OCI-LY1 (cell line): Measurements from ENCODE around the gene BABAM2.

ENCODE experiments used
- H2AFZ ChIP-seq: fragments of 200-600 bp; sonication (generic), shearing (Covaris generic); 2 replicates; pipeline ENCODE4 v1.6.0; 2014; ENCODE audit warnings: antibody characterized with exemption, mild to moderate bottlenecking, low read length
- H3F3A ChIP-seq: fragments of 200-600 bp; sonication (generic), shearing (Covaris generic); 2 replicates; pipeline ENCODE4 v1.6.0; 2014; ENCODE audit warnings: mild to moderate bottlenecking, antibody characterized with exemption, low read length, moderate library complexity; ENCODE audit not compliant: insufficient read depth
- H3K27ac ChIP-seq: fragments of 200-600 bp; sonication (generic); 2 replicates; pipeline ENCODE4 v1.5.1; 2014; ENCODE audit warnings: low read length, mixed run types, mild to moderate bottlenecking, low read depth; ENCODE audit not compliant: poor library complexity, severe bottlenecking
- H3K27me3 ChIP-seq: fragments of 200-600 bp; sonication (generic); 2 replicates; pipeline ENCODE4 v1.6.0; 2014; ENCODE audit warnings: antibody characterized with exemption, mild to moderate bottlenecking, low read length, moderate library complexity; ENCODE audit not compliant: insufficient read depth
- H3K36me3 ChIP-seq: fragments of 200-600 bp; sonication (generic); 2 replicates; pipeline ENCODE4 v1.6.1; 2014; ENCODE audit warnings: mild to moderate bottlenecking, antibody characterized with exemption, low read length, moderate library complexity, mixed read lengths; ENCODE audit not compliant: insufficient read depth
- H3K4me1 ChIP-seq: fragments of 200-600 bp; sonication (generic); 2 replicates; pipeline ENCODE4 v1.5.1; 2014; ENCODE audit warnings: mild to moderate bottlenecking, low read length, moderate library complexity; ENCODE audit not compliant: insufficient read depth, severe bottlenecking
- H3K4me2 ChIP-seq: fragments of 200-600 bp; sonication (generic), shearing (Covaris generic); 2 replicates; pipeline ENCODE4 v1.6.1; 2014; ENCODE audit warnings: low read length
- H3K4me3 ChIP-seq: fragments of 200-600 bp; sonication (generic); 2 replicates; pipeline ENCODE4 v1.5.1; 2014; ENCODE audit warnings: low read length, low read depth, mild to moderate bottlenecking, mixed read lengths; ENCODE audit not compliant: poor library complexity, severe bottlenecking
- H3K79me2 ChIP-seq: fragments of 200-600 bp; shearing (Covaris generic); 2 replicates; pipeline ENCODE4 v1.6.1; 2016; ENCODE audit warnings: mixed run types, low read length, mixed read lengths; ENCODE audit not compliant: insufficient read depth
- H3K9ac ChIP-seq: fragments of 200-600 bp; sonication (generic), shearing (Covaris generic); 2 replicates; pipeline ENCODE4 v1.6.1; 2014; ENCODE audit warnings: mild to moderate bottlenecking, low read length, mixed read lengths
- H3K9me2 ChIP-seq: fragments of 200-600 bp; sonication (generic), shearing (Covaris generic); 2 replicates; pipeline ENCODE4 v1.6.1; 2014; ENCODE audit warnings: low read depth, mild to moderate bottlenecking, low read length, mixed read lengths
- H3K9me3 ChIP-seq: fragments of 200-600 bp; shearing (Covaris generic); 2 replicates; pipeline ENCODE4 v1.6.1; 2014; ENCODE audit warnings: low read length, mixed read lengths
- H4K20me1 ChIP-seq: fragments of 200-600 bp; sonication (generic), shearing (Covaris generic); 2 replicates; pipeline ENCODE4 v1.6.0; 2016; ENCODE audit warnings: mild to moderate bottlenecking, low read length; ENCODE audit not compliant: insufficient read depth
- CTCF ChIP-seq: fragments of 200-600 bp; sonication (generic), shearing (Covaris generic); IDR thresholded peaks from 2 replicates; pipeline ENCODE4 v1.5.1; 2017; ENCODE audit warnings: mild to moderate bottlenecking, antibody characterized with exemption, low read length, moderate library complexity, mixed read lengths
- EZH2 ChIP-seq: fragments of 200-600 bp; sonication (generic), shearing (Covaris generic); IDR thresholded peaks from 2 replicates; pipeline ENCODE4 v1.8.0; 2017; ENCODE audit warnings: borderline replicate concordance, mixed run types, mild to moderate bottlenecking, antibody characterized with exemption, low read length, moderate library complexity, mixed read lengths

Gene BABAM2

GRCh38 chr2:28134262-28134812 is 243.8 kb downstream of the BABAM2 start:
- no peaks in the 10 kb centered on the region for H3K79me2 ChIP-seq
- TF ChIP-seq CTCF (no peak), EZH2 (no peak)
- no peak overlapping the region for H3K4me3 ChIP-seq
- H3F3A ChIP-seq, result no peaks in the 10 kb centered on the region
- H3K9me3 ChIP-seq, result no peaks in the 10 kb centered on the region
- peaks cover 8% of the 10 kb centered on the region for H3K4me1 ChIP-seq
- H3K27me3 ChIP-seq, result no peaks in the 10 kb centered on the region
- no peaks in the 10 kb centered on the region for H4K20me1 ChIP-seq
- H3K27ac ChIP-seq, result no peak overlapping the region
- no peaks in the 10 kb centered on the region for H3K36me3 ChIP-seq
- H3K4me2 ChIP-seq, result no peak overlapping the region
- H3K9me2 ChIP-seq, result no peaks in the 10 kb centered on the region
- no peak overlapping the region for H3K9ac ChIP-seq
- H2AFZ ChIP-seq, result no peak overlapping the region

- Histone ChIP-seq H3F3A (no peaks in the 10 kb centered on the region), H3K9me2 (no peaks in the 10 kb centered on the region), H3K36me3 (no peaks in the 10 kb centered on the region), H4K20me1 (no peaks in the 10 kb centered on the region), H3K9me3 (no peaks in the 10 kb centered on the region), H2AFZ (no peak overlapping the region), H3K4me3 (no peak overlapping the region), H3K4me1 (peaks cover 6% of the 10 kb centered on the region), H3K27me3 (no peaks in the 10 kb centered on the region), H3K4me2 (no peak overlapping the region), H3K79me2 (no peaks in the 10 kb centered on the region), H3K9ac (no peak overlapping the region), H3K27ac (no peak overlapping the region)
- TF ChIP-seq CTCF (no peak), EZH2 (no peak)
Measured at GRCh38 chr2:28134857-28135256, 244.3 kb downstream of the BABAM2 start.

DNA sequence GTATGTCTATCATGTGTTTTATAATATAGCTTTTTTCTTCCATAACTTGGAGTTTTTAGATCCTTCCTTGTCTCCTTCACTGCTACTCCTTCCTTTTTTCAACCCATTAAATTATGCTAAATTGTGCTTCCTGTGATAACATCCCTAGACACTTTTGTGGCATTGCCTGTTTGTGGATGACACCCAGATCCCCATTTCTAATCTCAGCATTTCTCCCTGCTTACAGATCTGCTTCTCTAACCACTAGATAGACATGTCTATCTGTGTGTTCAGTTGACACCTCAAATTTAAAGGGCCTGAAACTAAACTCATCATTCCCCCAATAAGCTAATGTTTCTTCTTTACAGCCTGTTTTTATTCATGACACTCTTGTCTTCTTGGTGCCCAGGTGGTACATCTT is 244.8 kb downstream of the BABAM2 start:
- H3K36me3 ChIP-seq, result no peaks in the 10 kb centered on the region
- no peak overlapping the region for H3K9ac ChIP-seq
- no peak overlapping the region for H3K27ac ChIP-seq
- H3K27me3 ChIP-seq, result no peaks in the 10 kb centered on the region
- no peaks in the 10 kb centered on the region for H3K79me2 ChIP-seq
- TF ChIP-seq EZH2 (no peak), CTCF (no peak)
- no peaks in the 10 kb centered on the region for H4K20me1 ChIP-seq
- no peak overlapping the region for H2AFZ ChIP-seq
- H3K9me2 ChIP-seq, result no peaks in the 10 kb centered on the region
- no peaks in the 10 kb centered on the region for H3K9me3 ChIP-seq
- no peaks in the 10 kb centered on the region for H3F3A ChIP-seq
- no peak overlapping the region for H3K4me2 ChIP-seq
- no peak overlapping the region for H3K4me3 ChIP-seq
- peaks cover 1% of the 10 kb centered on the region for H3K4me1 ChIP-seq
